Ovary (tissue), 3 donors: Measurements from ENCODE around the gene CARD9.

Source experiments
- CTCF ChIP-seq, 3 donors: fragments of 450-650 bp in 2 of 3; fragments of 200-600 bp in 1 of 3; IDR thresholded peaks; one replicate each; pipeline versions ENCODE4 v1.5.1 to v1.8.0; 2016 to 2022; ENCODE audit warnings: antibody characterized with exemption in 3 of 3, mild to moderate bottlenecking in 1 of 3
- EP300 ChIP-seq: sonication (generic); formaldehyde crosslinking; IDR thresholded peaks from one replicate; pipeline ENCODE4 v1.6.1; 2017; ENCODE audit warnings: antibody characterized with exemption
- POLR2A ChIP-seq: fragments of 450-650 bp; IDR thresholded peaks from one replicate; pipeline ENCODE4 v1.6.1; 2017; ENCODE audit warnings: antibody characterized with exemption, mild to moderate bottlenecking, moderate library complexity
- donor health status: DM: no; HTN: no; CAD: no.

GRCh38 chr9:136379401-136379800 is 5.9 kb upstream of the CARD9 start:
- TF ChIP-seq POLR2A: no peak
- TF ChIP-seq CTCF (IDR thresholded peaks at IDR 0.05): no peak
- no peak for TF ChIP-seq EP300
